SK-N-SH treated with all-trans-retinoic acid at 6 μM for 48 hours (cell line): ENCODE results near the gene NKX1-1.

ENCODE experiments used
- ATAC-seq: fragments of 200-7000 bp; cut with Tn5 transposase; 3 replicates; pipeline ENCODE4 v1.9.1; 2020; ENCODE audit warnings: mild to moderate bottlenecking, moderate library complexity
- ARNTL ChIP-seq: fragments of 450-650 bp; formaldehyde crosslinking; IDR thresholded peaks from 2 replicates; pipeline ENCODE4 v1.5.0; 2020; ENCODE audit warnings: low read depth, mild to moderate bottlenecking, moderate library complexity, borderline replicate concordance
- BACH2 ChIP-seq: fragments of 250-450 bp; sonication (Bioruptor Pico); IDR thresholded peaks from 2 replicates; pipeline ENCODE4 v1.9.0; 2021; ENCODE audit warnings: mild to moderate bottlenecking, borderline replicate concordance
- CREB5 ChIP-seq: fragments of 250-450 bp; sonication (Bioruptor Pico); IDR thresholded peaks from 2 replicates; pipeline ENCODE4 v1.5.1; 2020; ENCODE audit warnings: low read depth, mild to moderate bottlenecking, moderate library complexity
- CSDC2 ChIP-seq: fragments of 250-450 bp; sonication (Bioruptor Pico); IDR thresholded peaks from 2 replicates; pipeline ENCODE4 v1.5.0; 2020; ENCODE audit warnings: mild to moderate bottlenecking, moderate library complexity
- CSRNP3 ChIP-seq: fragments of 250-450 bp; sonication (Bioruptor Pico); IDR thresholded peaks from 2 replicates; pipeline ENCODE4 v1.5.1; 2021; ENCODE audit warnings: mild to moderate bottlenecking, moderate library complexity
- ESRRG ChIP-seq: fragments of 250-450 bp; sonication (Bioruptor Pico); IDR thresholded peaks from 2 replicates; pipeline ENCODE4 v1.6.1; 2021; ENCODE audit warnings: mild to moderate bottlenecking
- GLIS3 ChIP-seq: fragments of 250-450 bp; sonication (Bioruptor Pico); IDR thresholded peaks from 2 replicates; pipeline ENCODE4 v1.5.0; 2020; ENCODE audit warnings: mild to moderate bottlenecking, moderate library complexity
- ISL1 ChIP-seq: fragments of 250-450 bp; sonication (Bioruptor Pico); IDR thresholded peaks from 2 replicates; pipeline ENCODE4 v2.1.2; 2022; ENCODE audit warnings: mild to moderate bottlenecking, moderate library complexity
- OSR1 ChIP-seq: fragments of 250-450 bp; sonication (Bioruptor Pico); IDR thresholded peaks from 2 replicates; pipeline ENCODE4 v1.8.0; 2022; ENCODE audit warnings: moderate library complexity, mild to moderate bottlenecking, inconsistent platforms
- PATZ1 ChIP-seq: fragments of 250-450 bp; sonication (Bioruptor Pico); IDR thresholded peaks from 2 replicates; pipeline ENCODE4 v1.8.0; 2020; ENCODE audit warnings: mild to moderate bottlenecking, moderate library complexity, borderline replicate concordance
- POU6F1 ChIP-seq: fragments of 250-450 bp; sonication (Bioruptor Pico); IDR thresholded peaks from 2 replicates; pipeline ENCODE4 v1.8.0; 2021; ENCODE audit warnings: low read depth, mild to moderate bottlenecking, moderate library complexity, borderline replicate concordance
- RARB ChIP-seq: fragments of 250-450 bp; sonication (Bioruptor Pico); IDR thresholded peaks from 2 replicates; pipeline ENCODE4 v1.8.0; 2021; ENCODE audit warnings: mild to moderate bottlenecking, moderate library complexity
- SNAI2 ChIP-seq: fragments of 250-450 bp; sonication (Bioruptor Pico); IDR thresholded peaks from 2 replicates; pipeline ENCODE4 v1.5.0; 2020; ENCODE audit warnings: mild to moderate bottlenecking, moderate library complexity
- TCF4 ChIP-seq: fragments of 250-450 bp; sonication (Bioruptor Pico); IDR thresholded peaks from 2 replicates; pipeline ENCODE4 v1.8.0; 2021; ENCODE audit warnings: mild to moderate bottlenecking, moderate library complexity, borderline replicate concordance
- TOX ChIP-seq: fragments of 250-450 bp; sonication (Bioruptor Pico); IDR thresholded peaks from 2 replicates; pipeline ENCODE4 v1.8.0; 2021; ENCODE audit warnings: mild to moderate bottlenecking, moderate library complexity, borderline replicate concordance
- TSHZ2 ChIP-seq: fragments of 250-450 bp; sonication (Bioruptor Pico); IDR thresholded peaks from 2 replicates; pipeline ENCODE4 v1.5.0; 2020; ENCODE audit warnings: mild to moderate bottlenecking, moderate library complexity
- ZFP3 ChIP-seq: fragments of 250-450 bp; sonication (Bioruptor Pico); IDR thresholded peaks from 2 replicates; pipeline ENCODE4 v1.5.0; 2020; ENCODE audit warnings: mild to moderate bottlenecking, moderate library complexity
- ZFP30 ChIP-seq: fragments of 450-650 bp; formaldehyde crosslinking; IDR thresholded peaks from 2 replicates; pipeline ENCODE4 v1.5.0; 2022; ENCODE audit warnings: mild to moderate bottlenecking, moderate library complexity
- ZNF565 ChIP-seq: fragments of 450-650 bp; formaldehyde crosslinking; conservative IDR thresholded peaks from 2 replicates; pipeline ENCODE4 v1.5.0; 2020; ENCODE audit warnings: low read depth, mild to moderate bottlenecking, moderate library complexity
- ZNF70 ChIP-seq: fragments of 450-650 bp; formaldehyde crosslinking; IDR thresholded peaks from 2 replicates; pipeline ENCODE4 v1.5.0; 2020; ENCODE audit warnings: mild to moderate bottlenecking, moderate library complexity

NKX1-1 gene

GRCh38 chr4:1360423-1361283, 45.6 kb downstream of the NKX1-1 start:
- ATAC-seq, result peak; percentile 17; the same call in 2 of the 3 replicates
- no peak for TF ChIP-seq PATZ1 (CRISPR knock-in tag)
- no peak for TF ChIP-seq CSRNP3 (CRISPR knock-in tag)
- no peak for TF ChIP-seq CSDC2
- TF ChIP-seq, all 23 proteins: peak for 0

- no peak for TF ChIP-seq ARNTL
- ATAC-seq, result no peak
These were observed 46.3 kb downstream of the NKX1-1 start for GRCh38 chr4:1359976-1360375.

GRCh38 chr4:1359144-1359501, 47.1 kb downstream of the NKX1-1 start:
- TF ChIP-seq ISL1 (CRISPR knock-in tag), result no peak
- no peak for TF ChIP-seq TOX (CRISPR knock-in tag)
- no peak for TF ChIP-seq TSHZ2 (CRISPR knock-in tag)
- TF ChIP-seq ZNF70, result no peak
- TF ChIP-seq CSRNP3 (CRISPR knock-in tag), result no peak
- no peak for TF ChIP-seq PATZ1 (CRISPR knock-in tag)
- TF ChIP-seq ZFP30, result no peak
- no peak for TF ChIP-seq CREB5 (CRISPR knock-in tag)
- TF ChIP-seq ARNTL, result no peak
- no peak for TF ChIP-seq TCF4
- no peak for TF ChIP-seq ESRRG
- no peak for TF ChIP-seq CSDC2
- no peak for TF ChIP-seq ZNF565 (CRISPR knock-in tag)
- TF ChIP-seq ZFP3, result no peak
- no peak for TF ChIP-seq GLIS3
- TF ChIP-seq RARB (CRISPR knock-in tag), result no peak
- no peak for TF ChIP-seq BACH2 (CRISPR knock-in tag)
- TF ChIP-seq OSR1 (CRISPR knock-in tag), result no peak
- no peak for TF ChIP-seq POU6F1 (CRISPR knock-in tag)
- no peak for TF ChIP-seq SNAI2
- TF ChIP-seq, all 23 proteins: peak for 0
- ATAC-seq, result no peak
